ENCODE data around the gene CEACAM21. TPM values are rescaled to one million over a fixed set of nuclear protein-coding genes. Genes with fewer than 3 reads are reported as not detected.
"Not testable (repeated sequence)": the region's sequence is repeated elsewhere in the genome, so short reads cannot be mapped to it uniquely, and the experiment has no call there.

Gene CEACAM21
- total RNA-seq, 2 donors from 2014 or later = 0.44 to 0.51 TPM

GRCh38 chr19:41577833-41578232, 1.9 kb downstream of the CEACAM21 start:
- DNase-seq = no peak
- H3K36me3 ChIP-seq (ENCODE audit: control insufficient read depth, insufficient read depth, low read length) = no peaks in the 10 kb centered on the region
- peaks cover 78% of the 10 kb centered on the region for H3K9me3 Mint-ChIP-seq
- H3K4me3 Mint-ChIP-seq = no peak overlapping the region
- no peaks in the 10 kb centered on the region for H3K36me3 Mint-ChIP-seq (ENCODE audit: low read depth)
- H3K27ac Mint-ChIP-seq = no peak overlapping the region
- no peak overlapping the region for H3K27ac ChIP-seq (ENCODE audit: low read depth, low read length)
- no peaks in the 10 kb centered on the region for H3K4me1 ChIP-seq (ENCODE audit: control insufficient read depth, insufficient read depth, low read length)
- no peak for TF ChIP-seq CTCF (conservative IDR thresholded peaks at IDR 0.05)
- no peaks in the 10 kb centered on the region for H3K4me1 Mint-ChIP-seq
- peaks cover 7% of the 10 kb centered on the region for H3K27me3 Mint-ChIP-seq (ENCODE audit: insufficient read depth)
- 64% methylated on average over 2 of the region's 2 CpGs; no CpG with 5 or more reads in 1 of the 2 experiments for WGBS, 2 experiments (ENCODE audit: insufficient coverage in 1 of 2, insufficient read length in 1 of 2)
- H3K27me3 ChIP-seq (ENCODE audit: control insufficient read depth, insufficient read depth, low read length, poor library complexity, severe bottlenecking) = peaks cover 18% of the 10 kb centered on the region
- H3K9me3 ChIP-seq (ENCODE audit: control insufficient read depth, low read length) = peaks cover 27% of the 10 kb centered on the region
- no peak overlapping the region for H3K4me3 ChIP-seq (ENCODE audit: low read length)
- no peak overlapping the region for H3K9ac ChIP-seq (ENCODE audit: extremely low read depth, low read length, poor library complexity, severe bottlenecking)

- no peak overlapping the region for H3K4me3 Mint-ChIP-seq
- no peak for TF ChIP-seq CTCF (conservative IDR thresholded peaks at IDR 0.05)
- WGBS, 2 experiments (ENCODE audit: insufficient coverage in 1 of 2, insufficient read length in 1 of 2) = 42 to 63% methylated on average over 2 of the region's 2 CpGs
- no peak for DNase-seq
- H3K9me3 ChIP-seq (ENCODE audit: control insufficient read depth, low read length) = peaks cover 27% of the 10 kb centered on the region
- no peak overlapping the region for H3K9ac ChIP-seq (ENCODE audit: extremely low read depth, low read length, poor library complexity, severe bottlenecking)
- no peaks in the 10 kb centered on the region for H3K4me1 Mint-ChIP-seq
- H3K36me3 Mint-ChIP-seq (ENCODE audit: low read depth) = no peaks in the 10 kb centered on the region
- no peak overlapping the region for H3K4me3 ChIP-seq (ENCODE audit: low read length)
- no peak overlapping the region for H3K27ac ChIP-seq (ENCODE audit: low read depth, low read length)
- H3K27me3 Mint-ChIP-seq (ENCODE audit: insufficient read depth) = peaks cover 3% of the 10 kb centered on the region
- no peak overlapping the region for H3K27ac Mint-ChIP-seq
- H3K9me3 Mint-ChIP-seq = peaks cover 83% of the 10 kb centered on the region
- no peaks in the 10 kb centered on the region for H3K36me3 ChIP-seq (ENCODE audit: control insufficient read depth, insufficient read depth, low read length)
- H3K4me1 ChIP-seq (ENCODE audit: control insufficient read depth, insufficient read depth, low read length) = no peaks in the 10 kb centered on the region
- H3K27me3 ChIP-seq (ENCODE audit: control insufficient read depth, insufficient read depth, low read length, poor library complexity, severe bottlenecking) = peaks cover 9% of the 10 kb centered on the region
These were observed 2.9 kb downstream of the CEACAM21 start for GRCh38 chr19:41578886-41579285.

GRCh38 chr19:41581068-41581467, 5.1 kb downstream of the CEACAM21 start:
- not testable (repeated sequence) for H3K4me1 Mint-ChIP-seq; H3K4me3 ChIP-seq (ENCODE audit: low read length); H3K4me1 ChIP-seq (ENCODE audit: control insufficient read depth, insufficient read depth, low read length); H3K27me3 Mint-ChIP-seq (ENCODE audit: insufficient read depth); H3K27ac Mint-ChIP-seq; H3K27ac ChIP-seq (ENCODE audit: low read depth, low read length); H3K36me3 ChIP-seq (ENCODE audit: control insufficient read depth, insufficient read depth, low read length); DNase-seq; H3K36me3 Mint-ChIP-seq (ENCODE audit: low read depth); H3K9ac ChIP-seq (ENCODE audit: extremely low read depth, low read length, poor library complexity, severe bottlenecking); H3K4me3 Mint-ChIP-seq; H3K27me3 ChIP-seq (ENCODE audit: control insufficient read depth, insufficient read depth, low read length, poor library complexity, severe bottlenecking)
- peaks cover 96% of the 10 kb centered on the region for H3K9me3 Mint-ChIP-seq
- WGBS, 2 experiments (ENCODE audit: insufficient coverage in 1 of 2, insufficient read length in 1 of 2) = 56% methylated on average over 3 of the region's 4 CpGs; no CpG with 5 or more reads in 1 of the 2 experiments
- H3K9me3 ChIP-seq (ENCODE audit: control insufficient read depth, low read length) = peaks cover 27% of the 10 kb centered on the region

DNA sequence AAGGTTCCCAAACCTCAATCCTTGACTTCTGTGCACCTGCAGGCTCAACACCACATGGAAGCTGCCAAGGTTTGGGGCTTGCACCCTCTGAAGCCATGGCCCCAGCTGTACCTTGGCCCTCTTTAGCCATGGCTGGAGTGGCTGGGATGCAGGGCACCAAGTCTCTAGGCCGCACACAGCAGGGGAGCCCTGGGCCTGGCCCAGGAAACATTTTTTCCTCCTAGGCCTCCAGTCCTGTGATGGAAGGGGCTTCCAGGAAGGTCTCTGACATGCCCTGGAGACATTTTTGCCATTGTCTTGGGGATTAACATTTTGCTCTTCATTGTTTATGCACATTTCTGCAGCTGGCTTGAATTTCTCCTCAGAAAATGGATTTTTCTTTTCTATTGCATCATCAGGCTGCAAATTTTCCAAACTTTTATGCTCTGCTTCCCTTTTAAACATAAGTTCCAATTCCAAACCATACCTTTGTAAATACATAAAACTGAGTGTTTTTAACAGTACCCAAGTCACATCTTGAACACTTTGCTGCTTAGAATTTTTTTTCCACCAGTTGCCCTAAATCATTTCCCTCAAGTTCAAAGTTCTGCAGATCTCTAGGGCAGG, 6.7 kb downstream of the CEACAM21 start:
- H3K9ac ChIP-seq (ENCODE audit: extremely low read depth, low read length, poor library complexity, severe bottlenecking); H3K27ac ChIP-seq (ENCODE audit: low read depth, low read length); DNase-seq; H3K4me1 Mint-ChIP-seq; H3K27ac Mint-ChIP-seq; H3K27me3 ChIP-seq (ENCODE audit: control insufficient read depth, insufficient read depth, low read length, poor library complexity, severe bottlenecking); H3K4me3 ChIP-seq (ENCODE audit: low read length); H3K4me3 Mint-ChIP-seq; H3K4me1 ChIP-seq (ENCODE audit: control insufficient read depth, insufficient read depth, low read length); H3K27me3 Mint-ChIP-seq (ENCODE audit: insufficient read depth); H3K36me3 Mint-ChIP-seq (ENCODE audit: low read depth); H3K36me3 ChIP-seq (ENCODE audit: control insufficient read depth, insufficient read depth, low read length): not testable (repeated sequence)
- peaks cover 27% of the 10 kb centered on the region for H3K9me3 ChIP-seq (ENCODE audit: control insufficient read depth, low read length)
- H3K9me3 Mint-ChIP-seq = peaks cover 97% of the 10 kb centered on the region
- 80 to 86% methylated on average over 1 of the region's 1 CpG for WGBS, 2 experiments (ENCODE audit: insufficient coverage in 1 of 2, insufficient read length in 1 of 2)
